ENCODE measurements around the gene MME. TPM values are rescaled to one million over a fixed set of nuclear protein-coding genes. Genes with fewer than 3 reads are reported as not detected.

The MME gene
- total and polyA plus RNA-seq, 2 of the 4 experiments (the other 2 are of a cell fraction) = 11.7 to 22.8 TPM

DNA sequence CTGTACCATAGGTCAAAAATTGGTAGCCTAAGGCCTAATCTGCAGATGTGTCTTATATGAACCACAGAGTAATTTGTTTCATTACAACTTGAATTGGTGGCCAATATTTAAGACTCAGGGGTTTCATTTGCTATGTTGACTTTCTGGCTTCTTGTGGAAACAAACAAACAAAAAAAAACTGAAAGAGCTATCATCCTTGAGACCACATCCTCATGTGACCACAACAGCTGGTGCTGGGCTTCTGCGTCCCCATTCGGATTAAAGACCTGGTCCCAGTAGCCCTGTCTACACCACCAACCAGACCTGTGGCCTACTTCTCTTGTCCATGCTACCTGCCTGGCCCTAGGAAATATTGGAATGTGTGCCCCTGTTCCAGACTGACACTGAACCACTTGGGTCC lies 151.7 kb downstream of the MME start:
- dilution Hi-C loops (cut with HindIII; ENCODE audit: low sequenced_read_pairs, unreplicated experiment) = no loop called here

More for the DNA sequence above, 151.7 kb downstream of the MME start:
- peak overlapping the region; percentile 54 for H3K4ac ChIP-seq (ENCODE audit: low read depth, low read length)
- peak overlapping the region; percentile 49 for H2BK20ac ChIP-seq (ENCODE audit: low read depth, low read length)
- no peak overlapping the region for H2BK5ac ChIP-seq (ENCODE audit: low read depth, low read length, poor library complexity, severe bottlenecking)
- no TSS peak for BruUV-seq (replicated peaks)
- in situ Hi-C loops (cut with MboI; ENCODE audit: low sequenced_read_pairs) (no loop called here), intact Hi-C loops (cut with micrococcal nuclease) (no loop called here)
- H3K4me3 ChIP-seq (ENCODE audit: insufficient read depth, low read depth, low read length) = no peak overlapping the region
- no peak overlapping the region for H3K56ac ChIP-seq (ENCODE audit: extremely low read depth, insufficient read depth, low read length)
- no peak overlapping the region for H3K9ac ChIP-seq (ENCODE audit: low read depth, low read length)
- H3K9me1 ChIP-seq (ENCODE audit: insufficient read depth, low read length) = peaks cover 7% of the 10 kb centered on the region
- DNase-seq (no peak), ATAC-seq (ENCODE audit: low read depth) (no peak)
- H3K9me3 ChIP-seq (ENCODE audit: control insufficient read depth, insufficient read depth, low read length) = no peaks in the 10 kb centered on the region
- no peak overlapping the region for H2AFZ ChIP-seq (replicated peaks; ENCODE audit: low read length, poor library complexity)
- peak overlapping the region; percentile 54; the same call in 1 of the 2 replicates for H2AK5ac ChIP-seq (ENCODE audit: low read depth, low read length)
- H4K5ac ChIP-seq (ENCODE audit: low read depth, low read length) = no peak overlapping the region
- no peaks in the 10 kb centered on the region for H3K36me3 ChIP-seq (ENCODE audit: control insufficient read depth, insufficient read depth, low read length)
- H3K27ac ChIP-seq (ENCODE audit: insufficient read depth, low read length) = no peak overlapping the region
- H2AK9ac ChIP-seq (replicated peaks; ENCODE audit: low read depth, low read length, poor library complexity) = no peak overlapping the region
- H3K14ac ChIP-seq (replicated peaks; ENCODE audit: low read depth, low read length) = no peak overlapping the region
- no peak overlapping the region for H4K91ac ChIP-seq (ENCODE audit: insufficient read depth, low read depth, low read length)
- no peaks in the 10 kb centered on the region for H3K27me3 ChIP-seq (ENCODE audit: control insufficient read depth, insufficient read depth, low read length)
- no peaks in the 10 kb centered on the region for H3K79me1 ChIP-seq (ENCODE audit: low read depth in 1 of 2, low read length in 2 of 2)
- no peak overlapping the region for H3K23ac ChIP-seq (ENCODE audit: low read depth, low read length)
- peak overlapping the region; percentile 63; the same call in 2 of the 3 replicates for H2BK15ac ChIP-seq (ENCODE audit: low read depth, low read length)
- 100% methylated on average over 1 of the region's 2 CpGs; no CpG with 5 or more reads in 1 of the 2 experiments for WGBS, 2 experiments (ENCODE audit: extremely low coverage in 2 of 2, insufficient read length in 1 of 2)
- H3K4me2 ChIP-seq (ENCODE audit: low read depth, low read length) = no peak overlapping the region
- no peaks in the 10 kb centered on the region for H4K20me1 ChIP-seq (ENCODE audit: insufficient read depth, low read length)
- TF ChIP-seq RFX5 (IDR thresholded peaks at IDR 0.05; ENCODE audit: low read depth, low read length) (no peak), MAFK (IDR thresholded peaks at IDR 0.05; ENCODE audit: low read depth, low read length) (no peak), RAD21 (IDR thresholded peaks at IDR 0.05; ENCODE audit: low read length) (no peak), RCOR1 (IDR thresholded peaks at IDR 0.05; ENCODE audit: insufficient replicate concordance, low read length) (no peak), NFE2L2 (IDR thresholded peaks at IDR 0.05; ENCODE audit: low read depth, low read length) (no peak), POLR2A (IDR thresholded peaks at IDR 0.05; ENCODE audit: low read depth, low read length) (no peak), BHLHE40 (IDR thresholded peaks at IDR 0.05; ENCODE audit: low read depth, low read length) (no peak), CEBPB (IDR thresholded peaks at IDR 0.05; ENCODE audit: low read depth, low read length) (no peak)
- TF ChIP-seq, protein P1, sequence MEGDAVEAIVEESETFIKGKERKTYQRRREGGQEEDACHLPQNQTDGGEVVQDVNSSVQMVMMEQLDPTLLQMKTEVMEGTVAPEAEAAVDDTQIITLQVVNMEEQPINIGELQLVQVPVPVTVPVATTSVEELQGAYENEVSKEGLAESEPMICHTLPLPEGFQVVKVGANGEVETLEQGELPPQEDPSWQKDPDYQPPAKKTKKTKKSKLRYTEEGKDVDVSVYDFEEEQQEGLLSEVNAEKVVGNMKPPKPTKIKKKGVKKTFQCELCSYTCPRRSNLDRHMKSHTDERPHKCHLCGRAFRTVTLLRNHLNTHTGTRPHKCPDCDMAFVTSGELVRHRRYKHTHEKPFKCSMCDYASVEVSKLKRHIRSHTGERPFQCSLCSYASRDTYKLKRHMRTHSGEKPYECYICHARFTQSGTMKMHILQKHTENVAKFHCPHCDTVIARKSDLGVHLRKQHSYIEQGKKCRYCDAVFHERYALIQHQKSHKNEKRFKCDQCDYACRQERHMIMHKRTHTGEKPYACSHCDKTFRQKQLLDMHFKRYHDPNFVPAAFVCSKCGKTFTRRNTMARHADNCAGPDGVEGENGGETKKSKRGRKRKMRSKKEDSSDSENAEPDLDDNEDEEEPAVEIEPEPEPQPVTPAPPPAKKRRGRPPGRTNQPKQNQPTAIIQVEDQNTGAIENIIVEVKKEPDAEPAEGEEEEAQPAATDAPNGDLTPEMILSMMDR (conservative IDR thresholded peaks at IDR 0.05; ENCODE audit: low read depth, low read length) = no peak
- ChIA-PET POLR2A (ENCODE audit: unreplicated experiment) (no interaction called here), CTCF (no interaction called here)
- H4K8ac ChIP-seq (ENCODE audit: low read depth in 2 of 2, low read length in 2 of 2) = peak overlapping the region in 1 of 2 experiments; percentile 30; a peak in 2 of 4 replicates
- H3K18ac ChIP-seq (ENCODE audit: low read depth, low read length) = peak overlapping the region; percentile 3; the same call in 1 of the 2 replicates
- peak overlapping the region; percentile 46 for H2BK120ac ChIP-seq (ENCODE audit: low read depth, low read length)
- H3K4me1 ChIP-seq (ENCODE audit: control insufficient read depth, insufficient read depth, low read length) = peaks cover 3% of the 10 kb centered on the region
